PC-3 (cell line): ENCODE measurements around the gene TM4SF18. TPM values are rescaled to one million over a fixed set of nuclear protein-coding genes. Genes with fewer than 3 reads are reported as not detected.

ENCODE experiments used
- ATAC-seq: fragments of 200-7000 bp; cut with Tn5 transposase; 2 replicates; pipeline ENCODE4 v1.9.1; 2020; ENCODE audit warnings: mild to moderate bottlenecking, moderate library complexity
- BruUV-seq: library from RNA; stranded (reverse); fragments of 400-500 nt; replicated peaks from 2 replicates; lab custom pipeline; 2021; lab: Mats Ljungman, UMichigan
- CTCF ChIA-PET: fragments of 300-600 bp; sonication (Branson Sonifier 250); formaldehyde crosslinking; loops from one replicate; lab custom pipeline; 2022; ENCODE audit warnings: antibody characterized with exemption; lab: Charles Lee
- POLR2A ChIA-PET: fragments of 300-600 bp; sonication (Branson Sonifier 250); formaldehyde crosslinking; loops from one replicate; lab custom pipeline; 2022; ENCODE audit warnings: antibody characterized with exemption; ENCODE audit not compliant: unreplicated experiment; lab: Charles Lee
- DNase-seq: peaks from one replicate; pipeline ENCODE4 v3.0.0-alpha.2; 2015
- H2AFZ ChIP-seq: fragments of 300-600 bp; sonication (generic); 2 replicates; pipeline ENCODE4 v1.6.0; 2016; ENCODE audit warnings: antibody characterized with exemption, low read length
- H3F3A ChIP-seq: fragments of 300-600 bp; sonication (generic); one replicate; pipeline ENCODE4 v1.6.0; 2017; ENCODE audit warnings: antibody characterized with exemption, low read length, control low read depth, mild to moderate bottlenecking; ENCODE audit not compliant: unreplicated experiment
- H3K27ac ChIP-seq: fragments of 300-600 bp; sonication (generic); 2 replicates; pipeline ENCODE4 v1.5.1; 2016; ENCODE audit warnings: mild to moderate bottlenecking, low read length
- H3K27me3 ChIP-seq: fragments of 300-600 bp; sonication (generic); 2 replicates; pipeline ENCODE4 v1.6.1; 2016; ENCODE audit warnings: low read length, mixed read lengths
- H3K36me3 ChIP-seq: fragments of 300-600 bp; sonication (generic); 2 replicates; pipeline ENCODE4 v1.6.1; 2016; ENCODE audit warnings: low read depth, mixed run types, low read length, mixed read lengths
- H3K4me1 ChIP-seq: fragments of 300-600 bp; sonication (generic); 2 replicates; pipeline ENCODE4 v1.5.1; 2016; ENCODE audit warnings: low read length; ENCODE audit not compliant: insufficient read depth
- H3K4me2 ChIP-seq: fragments of 300-600 bp; sonication (generic); 2 replicates; pipeline ENCODE4 v1.6.0; 2016; ENCODE audit warnings: low read length
- H3K4me3 ChIP-seq: fragments of 300-600 bp; sonication (generic); 2 replicates; pipeline ENCODE4 v1.5.1; 2016; ENCODE audit warnings: mild to moderate bottlenecking, low read length, mixed read lengths
- H3K79me2 ChIP-seq: fragments of 300-600 bp; sonication (generic); 2 replicates; pipeline ENCODE4 v1.6.1; 2017; ENCODE audit warnings: low read length, mixed read lengths
- H3K9ac ChIP-seq: fragments of 300-600 bp; sonication (generic); 2 replicates; pipeline ENCODE4 v1.6.0; 2016; ENCODE audit warnings: mild to moderate bottlenecking, low read length
- H3K9me2 ChIP-seq: fragments of 300-600 bp; sonication (generic); replicated peaks from 2 replicates; pipeline ENCODE4 v1.6.1; 2016; ENCODE audit warnings: mixed run types, low read length, mixed read lengths
- H3K9me3 ChIP-seq: fragments of 300-600 bp; sonication (generic); 2 replicates; pipeline ENCODE4 v1.6.1; 2016; ENCODE audit warnings: low read length, mixed read lengths
- H4K20me1 ChIP-seq: fragments of 300-600 bp; sonication (generic); 2 replicates; pipeline ENCODE4 v1.6.1; 2016; ENCODE audit warnings: low read length, mixed read lengths
- EZH2 ChIP-seq: fragments of 300-600 bp; sonication (generic); IDR thresholded peaks from one replicate; pipeline ENCODE4 v1.6.1; 2017; ENCODE audit warnings: antibody characterized with exemption, mild to moderate bottlenecking, low read length; ENCODE audit not compliant: unreplicated experiment
- EZH2phosphoT487 ChIP-seq: fragments of 300-600 bp; sonication (generic); IDR thresholded peaks from 2 replicates; pipeline ENCODE4 v1.6.1; 2018; ENCODE audit warnings: mild to moderate bottlenecking, antibody characterized with exemption, low read length, borderline replicate concordance
- intact Hi-C: fragments of 100-400 bp; cut with micrococcal nuclease; formaldehyde crosslinking; loops from 2 replicates; pipeline ENCODE4 v1.9.0; 2023
- total RNA-seq: library from RNA; depleted of rRNA; stranded (reverse); fragments of >200 nt; gene quantifications from 2 replicates; pipeline ENCODE4 v1.2.3, GENCODE V29; 2014
- TF ChIP-seq, protein P1 (sequence below): fragments of 300-600 bp; sonication (generic); conservative IDR thresholded peaks from 2 replicates; pipeline ENCODE4 v1.5.1; 2017; ENCODE audit warnings: antibody characterized with exemption, low read depth, mild to moderate bottlenecking, low read length

The TM4SF18 gene
- total RNA-seq, 1 experiment from 2014 or later: 0.40 TPM

DNA sequence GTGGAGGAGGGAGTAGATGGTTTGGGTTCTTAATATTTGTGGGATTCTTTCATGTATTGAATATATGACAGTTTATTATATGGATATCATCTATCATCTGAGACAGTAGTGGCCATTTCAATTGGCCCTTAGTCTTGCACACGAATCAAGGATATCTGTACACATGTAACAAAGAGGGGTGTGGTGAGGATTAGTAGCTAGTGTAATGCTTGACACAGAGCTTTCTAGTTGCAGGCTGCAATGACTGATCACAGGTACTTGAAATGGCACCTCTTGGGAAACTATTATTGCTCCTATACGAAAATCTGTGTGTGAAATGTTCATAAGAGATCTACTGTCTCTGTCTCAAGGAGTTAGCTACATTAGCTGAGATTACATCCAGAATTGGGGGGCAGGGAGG is 31.2 kb upstream of the TM4SF18 start:
- Histone ChIP-seq H3K27ac (peak overlapping the region; percentile 7; the same call in 1 of the 2 replicates), H3K79me2 (no peaks in the 10 kb centered on the region), H3K27me3 (no peaks in the 10 kb centered on the region), H3K9me3 (no peaks in the 10 kb centered on the region), H3K9me2 (no peaks in the 10 kb centered on the region), H2AFZ (no peak overlapping the region), H3K9ac (no peak overlapping the region), H3F3A (peaks cover 25% of the 10 kb centered on the region), H3K4me1 (peaks cover 47% of the 10 kb centered on the region), H4K20me1 (no peaks in the 10 kb centered on the region), H3K4me3 (no peak overlapping the region), H3K36me3 (peaks cover 11% of the 10 kb centered on the region), H3K4me2 (no peak overlapping the region)
- no peak for DNase-seq
- no peak for TF ChIP-seq EZH2phosphoT487
- TF ChIP-seq EZH2: no peak
- TF ChIP-seq, protein P1, sequence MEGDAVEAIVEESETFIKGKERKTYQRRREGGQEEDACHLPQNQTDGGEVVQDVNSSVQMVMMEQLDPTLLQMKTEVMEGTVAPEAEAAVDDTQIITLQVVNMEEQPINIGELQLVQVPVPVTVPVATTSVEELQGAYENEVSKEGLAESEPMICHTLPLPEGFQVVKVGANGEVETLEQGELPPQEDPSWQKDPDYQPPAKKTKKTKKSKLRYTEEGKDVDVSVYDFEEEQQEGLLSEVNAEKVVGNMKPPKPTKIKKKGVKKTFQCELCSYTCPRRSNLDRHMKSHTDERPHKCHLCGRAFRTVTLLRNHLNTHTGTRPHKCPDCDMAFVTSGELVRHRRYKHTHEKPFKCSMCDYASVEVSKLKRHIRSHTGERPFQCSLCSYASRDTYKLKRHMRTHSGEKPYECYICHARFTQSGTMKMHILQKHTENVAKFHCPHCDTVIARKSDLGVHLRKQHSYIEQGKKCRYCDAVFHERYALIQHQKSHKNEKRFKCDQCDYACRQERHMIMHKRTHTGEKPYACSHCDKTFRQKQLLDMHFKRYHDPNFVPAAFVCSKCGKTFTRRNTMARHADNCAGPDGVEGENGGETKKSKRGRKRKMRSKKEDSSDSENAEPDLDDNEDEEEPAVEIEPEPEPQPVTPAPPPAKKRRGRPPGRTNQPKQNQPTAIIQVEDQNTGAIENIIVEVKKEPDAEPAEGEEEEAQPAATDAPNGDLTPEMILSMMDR: no peak
- ChIA-PET POLR2A (interaction anchor here (0.6 kb wide), 1 partner anchor 18 kb away, joined by 5 read pairs; no protein-coding TSS in a partner anchor), CTCF (interaction anchor here (0.6 kb wide), 1 partner anchor 409 kb away, joined by 4 read pairs; no protein-coding TSS in a partner anchor)
- BruUV-seq: no TSS peak
- intact Hi-C loops: no loop called here
- ATAC-seq: no peak

DNA sequence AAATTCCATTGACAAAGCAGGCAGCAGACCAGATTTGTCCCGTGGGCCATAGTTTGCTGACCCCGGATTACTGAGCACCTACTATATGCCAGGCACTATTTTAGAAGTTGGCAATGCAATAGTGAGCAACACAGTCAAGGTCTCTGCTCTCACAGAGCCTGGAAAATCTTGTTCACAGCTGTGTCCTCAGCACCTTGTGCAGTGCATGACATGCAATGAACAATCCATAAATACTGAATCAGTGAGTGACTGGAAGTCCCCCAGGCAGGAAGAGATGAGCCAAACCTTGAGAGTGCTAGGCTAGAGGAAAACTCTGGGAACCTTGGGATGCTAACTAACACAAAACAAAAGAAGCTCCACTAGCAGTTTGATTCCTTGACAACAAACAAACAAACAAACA is 29.6 kb upstream of the TM4SF18 start:
- H3K27me3 ChIP-seq: no peaks in the 10 kb centered on the region
- no peak overlapping the region for H3K4me2 ChIP-seq
- CTCF ChIA-PET: interaction anchor here (0.6 kb wide), 1 partner anchor 408 kb away, joined by 15 read pairs; no protein-coding TSS in a partner anchor
- no peaks in the 10 kb centered on the region for H3K79me2 ChIP-seq
- DNase-seq (peak; percentile 69), ATAC-seq (no peak)
- BruUV-seq: no TSS peak
- H4K20me1 ChIP-seq: no peaks in the 10 kb centered on the region
- H3K27ac ChIP-seq: peak overlapping the region; percentile 61
- peaks cover 12% of the 10 kb centered on the region for H3F3A ChIP-seq
- H3K9me3 ChIP-seq: no peaks in the 10 kb centered on the region
- intact Hi-C loops: no loop called here
- H3K4me1 ChIP-seq: peaks cover 32% of the 10 kb centered on the region
- H3K9me2 ChIP-seq: no peaks in the 10 kb centered on the region
- TF ChIP-seq, protein P1: no peak
- no peak for TF ChIP-seq EZH2phosphoT487
- no peak overlapping the region for H2AFZ ChIP-seq
- H3K9ac ChIP-seq: peak overlapping the region; percentile 12; the same call in 1 of the 2 replicates
- POLR2A ChIA-PET: no interaction called here
- H3K36me3 ChIP-seq: no peaks in the 10 kb centered on the region
- no peak overlapping the region for H3K4me3 ChIP-seq

DNA sequence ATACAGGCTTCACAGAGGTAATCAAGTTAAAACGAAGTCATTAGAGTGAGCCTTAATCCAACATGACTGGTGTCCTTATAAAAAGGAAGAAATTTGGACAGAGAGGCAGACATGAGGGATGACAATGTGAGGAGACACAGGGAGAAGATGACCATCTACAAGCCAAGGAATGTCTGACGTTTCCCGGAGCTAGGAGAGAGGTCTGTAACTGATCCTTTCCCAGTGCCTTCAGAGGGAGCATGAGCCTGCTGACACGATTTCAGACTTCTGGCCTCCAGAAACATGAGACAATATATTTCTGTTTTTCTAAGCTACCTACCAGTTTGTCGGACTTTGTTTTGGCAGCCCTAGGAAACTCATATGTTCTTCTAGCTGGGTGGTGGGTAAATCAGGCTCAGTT is 28.9 kb upstream of the TM4SF18 start:
- no peak overlapping the region for H3K9ac ChIP-seq
- no peaks in the 10 kb centered on the region for H3K36me3 ChIP-seq
- H3K4me1 ChIP-seq: peaks cover 27% of the 10 kb centered on the region
- no peaks in the 10 kb centered on the region for H3K9me2 ChIP-seq
- no peak for DNase-seq
- intact Hi-C loops: no loop called here
- TF ChIP-seq, protein P1: no peak
- TF ChIP-seq EZH2: no peak
- no peak for TF ChIP-seq EZH2phosphoT487
- ChIA-PET CTCF (no interaction called here), POLR2A (no interaction called here)
- no peaks in the 10 kb centered on the region for H3K27me3 ChIP-seq
- H4K20me1 ChIP-seq: no peaks in the 10 kb centered on the region
- H3F3A ChIP-seq: peaks cover 7% of the 10 kb centered on the region
- no peak overlapping the region for H3K4me3 ChIP-seq
- H3K27ac ChIP-seq: no peak overlapping the region
- no peaks in the 10 kb centered on the region for H3K79me2 ChIP-seq
- H2AFZ ChIP-seq: no peak overlapping the region
- no TSS peak for BruUV-seq
- no peak overlapping the region for H3K4me2 ChIP-seq
- H3K9me3 ChIP-seq: no peaks in the 10 kb centered on the region
- no peak for ATAC-seq
